ENCODE data around the gene COX4I2.
A peak's percentile ranks its signal among the peaks of the same experiment; 100 is the strongest.

The COX4I2 gene

GRCh38 chr20:31674895-31675827, 37.4 kb downstream of the COX4I2 start:
- DNase-seq (ENCODE audit: insufficient read length, low spot score) (no peak), FAIRE-seq (no peak)

DNA sequence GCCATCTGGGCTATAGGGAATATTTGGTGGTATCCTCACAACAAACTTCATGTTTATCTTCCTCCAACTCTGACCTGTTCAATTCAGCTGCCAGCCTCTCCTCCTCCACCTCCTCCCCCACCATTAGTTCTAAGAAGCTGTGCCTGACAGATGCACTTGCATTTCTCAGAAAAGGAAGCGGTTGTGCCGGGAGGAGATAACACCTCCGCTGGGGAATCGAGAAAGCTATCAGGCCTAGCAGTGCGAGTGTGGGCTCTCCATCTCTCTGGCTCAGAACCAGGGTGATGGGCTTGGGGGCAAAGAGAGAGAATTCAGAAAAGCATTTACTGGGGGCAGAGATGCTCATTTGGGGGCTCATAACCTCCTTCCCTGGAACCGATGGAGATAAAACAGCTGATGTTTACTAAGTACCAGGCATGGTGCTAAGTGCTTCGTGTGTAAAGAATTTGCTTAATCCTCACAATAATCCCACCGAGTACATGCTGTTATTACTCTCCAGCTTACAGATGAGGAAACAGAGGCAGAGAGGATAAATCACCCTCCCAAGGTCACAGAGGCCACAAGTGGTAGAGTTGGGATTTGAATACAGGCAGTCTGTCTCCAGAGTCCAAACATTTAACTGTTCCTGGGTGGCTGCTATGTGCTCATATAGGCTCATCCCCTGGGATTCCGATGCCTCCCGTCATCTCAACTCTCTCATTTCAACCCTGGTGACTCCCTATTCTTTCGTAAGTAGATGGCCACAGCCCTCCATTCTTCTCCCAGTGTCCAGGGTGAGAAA, 38.3 kb downstream of the COX4I2 start:
- FAIRE-seq, result no peak
- no peak for DNase-seq (ENCODE audit: insufficient read length, low spot score)

- FAIRE-seq, result no peak
Observed at GRCh38 chr20:31676609-31676989, 38.9 kb downstream of the COX4I2 start.

GRCh38 chr20:31677553-31678260, 40.0 kb downstream of the COX4I2 start:
- DNase-seq (ENCODE audit: insufficient read length, low spot score), result no peak
- no peak for FAIRE-seq

More at GRCh38 chr20:31676609-31676989, 38.9 kb downstream of the COX4I2 start:
- no peak for DNase-seq (ENCODE audit: insufficient read length, low spot score)

GRCh38 chr20:31678389-31679356, 41.0 kb downstream of the COX4I2 start:
- FAIRE-seq, result no peak
- peak; percentile 78 for DNase-seq (ENCODE audit: insufficient read length, low spot score)

DNA sequence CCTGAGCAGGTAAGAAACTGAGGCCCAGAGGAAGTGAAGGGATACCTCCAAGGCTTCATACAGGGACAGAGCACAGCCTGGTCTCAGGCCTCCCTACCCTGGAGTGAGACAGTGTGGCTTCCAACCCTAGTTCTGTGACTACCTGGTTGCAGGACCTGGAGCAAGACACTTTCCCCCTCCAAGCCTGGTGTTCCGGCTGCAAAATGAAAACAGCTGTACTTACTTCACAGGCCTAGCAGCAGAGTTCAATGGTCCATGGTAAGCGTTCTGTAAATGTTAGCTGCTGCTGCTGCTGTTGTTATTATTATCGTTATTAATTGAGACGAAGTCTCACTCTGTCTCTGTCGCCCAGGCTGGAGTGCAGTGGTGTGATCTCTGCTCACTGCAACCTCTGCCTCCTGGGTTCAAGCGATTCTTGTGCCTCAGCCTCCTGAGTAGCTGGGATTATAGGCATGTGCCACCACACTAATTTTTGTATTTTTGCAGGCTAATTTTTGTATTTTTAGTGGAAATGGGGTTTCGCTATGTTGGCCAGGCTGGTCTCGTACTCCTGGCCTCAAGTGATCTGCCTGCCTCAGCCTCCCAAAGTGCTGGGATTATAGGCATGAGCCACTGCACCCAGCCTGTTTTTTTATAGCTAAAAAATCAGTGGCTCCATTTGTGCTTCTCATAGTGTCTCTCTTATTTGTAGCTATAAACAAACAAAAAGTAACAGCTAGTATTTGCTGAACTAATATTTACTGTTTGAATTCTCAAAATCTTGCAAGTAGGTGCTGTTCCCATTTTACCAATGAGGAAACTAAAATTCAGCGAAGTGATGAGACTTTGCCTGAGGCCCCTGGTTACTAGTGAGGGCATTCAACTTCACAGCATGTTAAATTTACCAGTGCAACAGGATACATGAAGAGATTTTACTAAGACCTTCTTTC, 41.9 kb downstream of the COX4I2 start:
- no peak for FAIRE-seq
- no peak for DNase-seq (ENCODE audit: insufficient read length, low spot score)

- FAIRE-seq, result no peak
Observed at GRCh38 chr20:31680286-31681127, 42.8 kb downstream of the COX4I2 start.

DNA sequence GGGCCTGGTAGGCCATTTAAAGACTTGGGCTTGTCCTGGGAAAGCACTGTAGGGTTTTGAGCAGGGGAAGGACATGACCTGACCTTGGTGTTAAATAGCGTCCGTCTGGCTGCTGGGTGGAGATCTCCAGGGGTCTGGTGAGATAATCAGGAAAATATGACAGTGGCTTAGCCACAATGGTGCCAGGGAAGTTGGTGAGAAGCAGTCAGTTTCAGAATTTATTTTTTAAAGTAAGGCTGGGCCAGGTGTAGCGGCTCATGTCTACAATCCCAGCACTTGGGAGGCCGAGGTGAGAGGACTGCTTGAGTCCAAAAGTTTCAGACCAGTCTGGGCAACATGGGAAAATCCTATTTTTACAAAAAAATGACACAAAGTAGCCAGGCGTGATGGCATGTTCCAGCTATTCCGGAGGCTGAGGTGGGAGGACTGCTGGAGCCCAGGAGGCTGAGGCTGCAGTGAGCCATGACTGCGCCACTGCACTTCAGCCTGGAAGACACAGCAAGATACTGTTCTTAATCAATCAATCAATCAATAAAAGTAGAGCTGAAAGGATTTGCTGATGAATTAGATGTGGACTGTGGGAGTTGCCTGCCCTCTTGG, 43.5 kb downstream of the COX4I2 start:
- FAIRE-seq (no peak), DNase-seq (ENCODE audit: insufficient read length, low spot score) (no peak)

More at GRCh38 chr20:31680286-31681127, 42.8 kb downstream of the COX4I2 start:
- DNase-seq (ENCODE audit: insufficient read length, low spot score), result no peak

DNA sequence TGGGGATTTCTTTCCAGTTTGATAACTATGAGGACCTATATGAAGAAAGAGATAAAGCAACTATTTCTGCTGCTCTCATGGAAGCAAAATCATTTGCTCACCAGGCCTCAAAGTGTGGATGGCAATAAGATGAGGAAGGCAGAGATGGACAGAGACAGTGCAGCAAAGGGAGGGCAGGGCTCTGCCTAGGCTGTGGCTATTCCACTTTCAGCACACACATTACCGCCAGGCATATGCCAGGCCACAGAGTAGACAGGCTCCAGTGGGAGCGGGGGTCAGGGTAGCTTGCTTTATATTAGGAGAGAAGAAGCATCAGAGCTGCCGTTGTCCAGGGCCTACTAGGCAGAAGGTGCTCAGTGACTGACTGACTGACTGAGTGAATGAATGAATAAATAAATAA, 44.1 kb downstream of the COX4I2 start:
- no peak for DNase-seq (ENCODE audit: insufficient read length, low spot score)
- no peak for FAIRE-seq

DNA sequence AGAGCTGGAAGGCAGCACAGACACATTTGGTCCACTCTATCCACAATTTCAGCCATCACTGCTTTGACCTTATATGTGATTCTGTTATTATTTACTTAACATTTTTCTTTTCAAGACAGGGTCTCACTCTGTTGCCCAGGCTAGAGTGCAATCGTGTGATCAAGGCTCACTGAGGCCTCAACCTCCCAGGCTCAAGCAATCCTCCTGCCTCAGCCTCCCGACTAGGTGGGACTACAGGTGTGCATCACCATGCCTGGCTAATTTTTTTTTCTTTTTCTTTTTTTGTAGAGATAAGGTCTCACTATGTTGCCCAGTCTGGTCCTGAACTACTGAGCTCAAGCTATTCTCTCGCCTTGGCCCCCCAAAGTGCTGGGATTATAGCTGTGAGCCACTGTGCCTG, 44.6 kb downstream of the COX4I2 start:
- FAIRE-seq (no peak), DNase-seq (ENCODE audit: insufficient read length, low spot score) (no peak)

GRCh38 chr20:31682927-31683326, 45.2 kb downstream of the COX4I2 start:
- DNase-seq (ENCODE audit: insufficient read length, low spot score) (no peak), FAIRE-seq (no peak)

GRCh38 chr20:31684153-31685015, 46.7 kb downstream of the COX4I2 start:
- DNase-seq (ENCODE audit: insufficient read length, low spot score), result no peak
- FAIRE-seq, result no peak

GRCh38 chr20:31685853-31686643, 48.3 kb downstream of the COX4I2 start:
- DNase-seq (ENCODE audit: insufficient read length, low spot score), result no peak
- no peak for FAIRE-seq

GRCh38 chr20:31687777-31688176, 50.1 kb downstream of the COX4I2 start:
- FAIRE-seq (no peak), DNase-seq (ENCODE audit: insufficient read length, low spot score) (no peak)

- no peak for FAIRE-seq
Observed at GRCh38 chr20:31689141-31689540, 51.4 kb downstream of the COX4I2 start.

DNA sequence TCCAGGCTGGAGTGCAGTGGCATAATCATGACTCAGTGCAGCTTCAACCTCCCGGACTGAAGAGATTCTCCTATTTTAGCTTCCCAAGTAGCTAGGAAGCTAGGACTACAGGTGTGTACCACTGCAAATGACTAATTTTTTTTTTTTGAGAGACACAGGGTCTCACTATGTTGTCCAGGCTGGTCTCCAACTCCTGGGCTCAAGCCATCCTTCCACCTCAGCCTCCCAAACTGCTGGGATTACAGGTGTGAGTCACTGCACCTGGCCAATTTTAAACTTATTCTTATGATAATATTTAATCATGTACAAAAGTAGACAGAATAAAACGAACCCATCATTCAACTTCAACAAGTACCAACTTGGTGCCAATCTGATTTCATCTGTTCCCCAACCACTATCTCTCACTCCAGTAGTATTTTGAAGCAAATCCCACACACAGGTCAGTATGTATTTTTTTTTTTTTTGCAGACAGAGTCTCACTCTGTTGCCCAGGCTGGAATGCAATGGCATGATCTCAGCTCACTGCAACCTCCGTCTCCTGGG, 52.5 kb downstream of the COX4I2 start:
- FAIRE-seq, result no peak

More at GRCh38 chr20:31689141-31689540, 51.4 kb downstream of the COX4I2 start:
- no peak for DNase-seq (ENCODE audit: insufficient read length, low spot score)

More for the DNA sequence above, 52.5 kb downstream of the COX4I2 start:
- no peak for DNase-seq (ENCODE audit: insufficient read length, low spot score)

Measured in HTR-8/SVneo (cell line).